MCF 10A (cell line): ENCODE measurements around the gene CYB561A3. TPM values are rescaled to one million over a fixed set of nuclear protein-coding genes. Genes with fewer than 3 reads are reported as not detected.

Experiments
- BruUV-seq: library from RNA; stranded (reverse); fragments of 400-500 nt; replicated peaks from 2 replicates; lab custom pipeline; 2021; lab: Mats Ljungman, UMichigan
- CTCF ChIA-PET: fragments of 300-600 bp; sonication (Branson Sonifier 250); formaldehyde crosslinking; extraction: SDS; loops from one replicate; lab custom pipeline; 2021; ENCODE audit warnings: antibody characterized with exemption, inconsistent platforms; lab: Yijun Ruan, JAX
- POLR2A ChIA-PET: fragments of 300-600, 350-650 bp; sonication (Branson Sonifier 250); formaldehyde crosslinking; extraction: SDS; loops from one replicate; lab custom pipeline; 2020; ENCODE audit warnings: antibody characterized with exemption, inconsistent platforms; lab: Yijun Ruan, JAX
- DNase-seq: peaks from one replicate; pipeline ENCODE4 v3.0.0-alpha.2; 2018; ENCODE audit not compliant: unreplicated experiment
- H3K27ac Mint-ChIP-seq: one replicate; pipeline ENCODE4 v1.8.0; 2022; ENCODE audit warnings: mild to moderate bottlenecking, low read depth, mixed read lengths; ENCODE audit not compliant: unreplicated experiment
- H3K27me3 Mint-ChIP-seq: one replicate; pipeline ENCODE4 v1.8.0; 2022; ENCODE audit warnings: mixed read lengths; ENCODE audit not compliant: insufficient read depth, unreplicated experiment
- H3K36me3 Mint-ChIP-seq: one replicate; pipeline ENCODE4 v1.8.0; 2022; ENCODE audit warnings: mild to moderate bottlenecking, moderate library complexity, mixed read lengths; ENCODE audit not compliant: insufficient read depth, unreplicated experiment
- H3K4me1 Mint-ChIP-seq: one replicate; pipeline ENCODE4 v1.8.0; 2022; ENCODE audit warnings: mixed read lengths; ENCODE audit not compliant: insufficient read depth, unreplicated experiment
- H3K4me3 Mint-ChIP-seq: one replicate; pipeline ENCODE4 v1.8.0; 2022; ENCODE audit warnings: mild to moderate bottlenecking, moderate library complexity, mixed read lengths; ENCODE audit not compliant: unreplicated experiment
- H3K9me3 Mint-ChIP-seq: one replicate; pipeline ENCODE4 v1.8.0; 2022; ENCODE audit warnings: mixed read lengths; ENCODE audit not compliant: unreplicated experiment
- CTCF ChIP-seq: fragments of 200-600 bp; IDR thresholded peaks from one replicate; pipeline ENCODE4 v1.8.0; 2022; ENCODE audit warnings: antibody characterized with exemption, mild to moderate bottlenecking; ENCODE audit not compliant: unreplicated experiment
- intact Hi-C: fragments of 100-400 bp; cut with micrococcal nuclease; formaldehyde crosslinking; loops from 2 replicates; pipeline ENCODE4 v1.14.1; 2022
- total RNA-seq: library from RNA; stranded (reverse); gene quantifications from 2 replicates; pipeline ENCODE4 v1.2.3, GENCODE V29; 2022

Gene CYB561A3
- total RNA-seq, 1 experiment from 2014 or later: 28.4 TPM

DNA sequence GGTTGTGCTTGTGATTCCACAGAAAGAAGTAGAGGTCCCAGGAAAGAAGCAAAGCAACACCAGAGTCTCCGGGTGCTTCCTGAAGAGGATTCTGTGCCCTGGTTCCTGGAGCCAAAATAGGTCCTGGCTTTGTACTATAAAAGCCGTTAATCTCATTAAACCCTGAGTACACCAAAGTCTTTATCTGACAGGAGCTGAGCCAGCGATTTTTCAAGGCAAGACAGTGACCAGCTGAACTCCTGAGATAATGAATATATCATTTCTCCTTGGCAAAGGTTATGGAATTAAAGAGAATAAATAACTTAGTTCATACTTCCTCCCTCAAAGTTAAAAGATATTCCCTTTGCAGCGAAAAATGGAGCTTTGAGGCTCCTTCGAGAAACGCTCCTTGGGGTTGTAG lies 5.7 kb upstream of the CYB561A3 start:
- H3K36me3 Mint-ChIP-seq: peaks cover 78% of the 10 kb centered on the region

GRCh38 chr11:61364012-61364675 lies 2.5 kb upstream of the CYB561A3 start:
- no TSS peak for BruUV-seq
- peaks cover 27% of the 10 kb centered on the region for H3K4me1 Mint-ChIP-seq
- H3K4me3 Mint-ChIP-seq: peak overlapping the region; percentile 93
- ChIA-PET CTCF (interaction anchor here (11.4 to 22.4 kb wide), 2 partner anchors 20 to 27 kb away, joined by 154 to 294 read pairs; partner anchors contain the start of genes DDB1 and TKFC), POLR2A (interaction anchor here (0.7 to 13.7 kb wide), 6 partner anchors 15 to 65 kb away, joined by 3 to 429 read pairs (median 80); partner anchors contain the start of genes CPSF7, DDB1, SDHAF2 and TKFC)
- no peak for TF ChIP-seq CTCF
- DNase-seq: no peak
- peaks cover 67% of the 10 kb centered on the region for H3K36me3 Mint-ChIP-seq
- intact Hi-C loops: no loop called here
- no peak overlapping the region for H3K27ac Mint-ChIP-seq
- H3K9me3 Mint-ChIP-seq: no peaks in the 10 kb centered on the region
- H3K27me3 Mint-ChIP-seq: no peaks in the 10 kb centered on the region

More for the DNA sequence above, 5.7 kb upstream of the CYB561A3 start:
- TF ChIP-seq CTCF: no peak
- no peak overlapping the region for H3K27ac Mint-ChIP-seq
- H3K4me3 Mint-ChIP-seq: no peak overlapping the region
- peaks cover 39% of the 10 kb centered on the region for H3K4me1 Mint-ChIP-seq
- H3K27me3 Mint-ChIP-seq: no peaks in the 10 kb centered on the region
- ChIA-PET CTCF (interaction anchor here (0.6 to 22.4 kb wide), 3 partner anchors 16 to 63 kb away, joined by 3 to 294 read pairs (median 80); no protein-coding TSS in a partner anchor), POLR2A (interaction anchor here (1.0 to 13.7 kb wide), 6 partner anchors 14 to 54 kb away, joined by 3 to 429 read pairs (median 4); partner anchors contain the start of genes DDB1 and TKFC)
- BruUV-seq: no TSS peak
- intact Hi-C loops: no loop called here
- H3K9me3 Mint-ChIP-seq: no peaks in the 10 kb centered on the region
- DNase-seq: no peak

DNA sequence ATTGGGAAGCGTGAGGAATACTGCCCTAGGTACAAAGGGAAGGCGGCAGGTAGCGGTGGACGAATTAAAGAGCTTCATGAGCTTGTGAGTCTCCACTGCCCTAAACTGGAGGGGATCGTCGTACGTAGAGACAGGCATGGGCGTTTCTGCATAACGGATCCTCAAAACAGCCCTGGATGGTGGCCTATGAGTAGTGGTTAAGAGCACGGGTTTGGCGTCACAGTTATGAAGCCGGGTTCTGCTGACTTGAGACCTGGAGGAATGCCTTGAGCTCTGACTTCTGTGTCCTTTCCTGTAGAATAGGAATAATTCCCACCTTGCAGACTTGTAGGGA lies 827 bp upstream of the CYB561A3 start:
- Mint-ChIP-seq H3K36me3 (peaks cover 52% of the 10 kb centered on the region), H3K4me1 (peaks cover 19% of the 10 kb centered on the region), H3K27ac (peak overlapping the region; percentile 94), H3K4me3 (peak overlapping the region; percentile 93), H3K9me3 (no peaks in the 10 kb centered on the region), H3K27me3 (no peaks in the 10 kb centered on the region)
- BruUV-seq: TSS peak; percentile 74
- intact Hi-C loops: loop anchor here (1.0 kb wide), 1 partner anchor 16 kb away; no protein-coding TSS in a partner anchor
- DNase-seq: no peak
- ChIA-PET POLR2A (interaction anchor here (0.6 to 13.7 kb wide), 13 partner anchors 8 to 1408 kb away, joined by 3 to 429 read pairs (median 19); partner anchors contain the start of genes CPSF7, DDB1, SDHAF2 and TAF6L), CTCF (interaction anchor here (0.7 to 22.4 kb wide), 7 partner anchors 12 to 385 kb away, joined by 3 to 294 read pairs (median 4); partner anchors contain the start of genes DDB1 and TKFC)
- TF ChIP-seq CTCF: no peak

DNA sequence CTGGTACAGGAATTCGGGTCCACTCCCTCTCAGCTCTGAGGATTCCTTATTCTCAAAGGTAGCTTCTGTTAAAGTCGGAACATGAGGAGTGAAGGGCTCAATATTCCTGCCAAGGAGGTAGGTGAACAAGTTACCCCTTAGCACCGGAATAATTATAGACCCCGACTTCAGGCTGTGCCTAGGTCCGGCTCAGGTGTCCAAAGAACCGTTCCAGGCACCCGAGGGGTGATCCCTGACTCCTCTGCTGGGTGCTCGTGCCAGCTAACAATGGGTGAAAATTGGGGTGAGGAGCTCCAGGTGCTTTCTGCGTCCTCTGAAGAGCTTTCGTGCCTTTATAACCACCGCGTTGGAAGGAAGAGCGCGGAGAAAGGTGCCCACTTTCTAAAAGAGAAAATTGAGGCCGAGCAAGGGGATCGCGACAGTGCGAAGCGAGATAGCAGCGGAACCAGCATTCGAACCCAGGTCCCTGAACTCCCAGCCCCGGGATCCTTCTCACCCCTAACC lies 393 bp downstream of the CYB561A3 start:
- intact Hi-C loops: no loop called here
- TSS peak; percentile 64 for BruUV-seq
- Mint-ChIP-seq H3K4me1 (peaks cover 19% of the 10 kb centered on the region), H3K36me3 (peaks cover 45% of the 10 kb centered on the region), H3K27me3 (no peaks in the 10 kb centered on the region), H3K9me3 (no peaks in the 10 kb centered on the region), H3K4me3 (peak overlapping the region; percentile 93), H3K27ac (peak overlapping the region; percentile 94)
- no peak for TF ChIP-seq CTCF
- ChIA-PET POLR2A (interaction anchor here (0.5 to 13.7 kb wide), 16 partner anchors 8 to 1470 kb away, joined by 3 to 429 read pairs (median 6); partner anchors contain the start of genes CPSF7, DDB1, SDHAF2 and STX5), CTCF (interaction anchor here (0.5 to 22.4 kb wide), 9 partner anchors 8 to 1148 kb away, joined by 3 to 294 read pairs (median 5); partner anchors contain the start of genes DDB1 and TKFC)
- no peak for DNase-seq
